ENCODE measurements around the gene XCL2.
"Not testable (repeated sequence)": the region's sequence is repeated elsewhere in the genome, so short reads cannot be mapped to it uniquely, and the experiment has no call there.

XCL2 gene

DNA sequence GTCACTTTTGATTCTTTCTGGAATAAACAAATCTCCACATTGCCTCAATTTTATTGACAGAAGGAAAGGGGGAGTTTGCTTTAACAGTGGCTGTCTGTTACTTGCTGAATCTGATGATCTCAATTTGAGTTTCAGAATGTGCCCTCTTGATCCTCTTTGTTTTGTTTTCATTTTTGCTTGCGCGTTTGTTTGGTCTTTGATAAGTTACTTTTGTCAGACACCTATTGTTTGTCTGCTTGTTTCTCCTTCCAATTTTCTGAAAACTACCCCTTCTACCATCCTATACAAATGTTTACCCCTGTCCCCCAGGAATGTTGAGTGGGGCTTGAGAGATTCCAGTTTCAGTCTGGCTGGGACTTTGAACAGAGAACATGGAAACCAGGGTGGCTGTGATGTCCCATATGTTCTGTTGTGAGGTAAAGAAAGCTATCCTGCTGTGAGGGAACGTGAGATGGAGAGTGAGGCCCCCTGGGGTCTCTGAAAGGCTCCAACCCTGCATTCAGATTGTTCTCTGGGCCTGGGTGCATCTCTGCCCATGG is 11.8 kb upstream of the XCL2 start:
- Histone ChIP-seq H3K36me3 (ENCODE audit: insufficient read depth, low read length) (no peaks in the 10 kb centered on the region), H3K27me3 (ENCODE audit: control insufficient read depth, insufficient read depth, low read length) (no peaks in the 10 kb centered on the region), H3K9me3 (replicated peaks; ENCODE audit: low read length) (no peaks in the 10 kb centered on the region), H3K4me3 (ENCODE audit: low read length) (no peak overlapping the region), H3K9ac (ENCODE audit: low read depth, low read length) (no peak overlapping the region), H3K4me1 (ENCODE audit: control insufficient read depth, insufficient read depth, low read length) (peaks cover 3% of the 10 kb centered on the region), H3K4me2 (ENCODE audit: low read length) (no peak overlapping the region)

GRCh38 chr1:168554603-168555483 is 11.0 kb upstream of the XCL2 start:
- H3K27me3 ChIP-seq (ENCODE audit: control insufficient read depth, insufficient read depth, low read length) = no peaks in the 10 kb centered on the region
- no peak overlapping the region for H3K9ac ChIP-seq (ENCODE audit: low read depth, low read length)
- H3K4me2 ChIP-seq (ENCODE audit: low read length) = no peak overlapping the region
- H3K36me3 ChIP-seq (ENCODE audit: insufficient read depth, low read length) = no peaks in the 10 kb centered on the region
- H3K9me3 ChIP-seq (replicated peaks; ENCODE audit: low read length) = no peaks in the 10 kb centered on the region
- H3K4me1 ChIP-seq (ENCODE audit: control insufficient read depth, insufficient read depth, low read length) = peaks cover 3% of the 10 kb centered on the region
- no peak overlapping the region for H3K4me3 ChIP-seq (ENCODE audit: low read length)

DNA sequence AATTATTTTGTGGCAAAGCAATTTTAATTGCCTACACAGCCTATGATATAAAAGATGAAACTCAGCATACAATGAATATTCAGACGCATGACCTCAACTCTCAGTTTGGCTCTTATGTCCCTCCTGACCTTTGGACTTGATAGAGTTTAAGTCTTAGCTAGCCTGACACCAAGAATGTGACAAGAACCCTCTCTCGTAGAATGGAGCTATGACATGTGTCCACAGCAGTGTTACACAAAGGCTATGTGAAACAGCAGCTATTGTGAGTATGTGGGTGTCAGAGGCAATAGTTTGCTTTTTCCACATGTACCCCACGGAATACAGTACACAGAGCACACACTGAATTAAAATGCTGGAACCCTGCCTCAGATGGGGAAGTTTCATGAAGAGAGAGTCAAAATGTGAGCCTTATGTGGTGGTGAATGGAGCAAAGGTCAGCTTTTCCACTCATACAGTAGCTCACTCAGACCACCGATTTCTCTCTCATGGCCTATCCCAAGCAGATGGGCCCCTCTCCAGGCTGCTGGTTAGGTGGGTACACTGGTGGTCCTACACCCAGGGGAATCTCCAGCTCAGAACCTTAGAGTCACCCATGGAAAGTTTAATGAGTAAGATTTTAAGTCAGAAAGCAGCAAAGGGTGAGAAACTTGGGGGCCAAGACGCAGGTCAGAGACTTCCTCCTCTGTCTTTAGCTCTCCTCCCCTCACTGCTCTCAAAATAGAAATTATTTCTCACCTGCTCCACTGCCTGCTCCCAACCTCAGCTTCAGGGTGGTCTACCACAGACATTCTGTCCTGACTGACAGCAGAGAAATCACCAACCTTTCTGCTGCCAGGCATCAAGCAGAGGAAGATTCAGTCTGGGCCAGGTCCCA is 10.1 kb upstream of the XCL2 start:
- H3K9me3 ChIP-seq (replicated peaks; ENCODE audit: low read length) = no peaks in the 10 kb centered on the region
- H3K4me1 ChIP-seq (ENCODE audit: control insufficient read depth, insufficient read depth, low read length) = peaks cover 3% of the 10 kb centered on the region
- no peak overlapping the region for H3K4me2 ChIP-seq (ENCODE audit: low read length)
- H3K27me3 ChIP-seq (ENCODE audit: control insufficient read depth, insufficient read depth, low read length) = no peaks in the 10 kb centered on the region
- no peak overlapping the region for H3K9ac ChIP-seq (ENCODE audit: low read depth, low read length)
- no peak overlapping the region for H3K4me3 ChIP-seq (ENCODE audit: low read length)
- no peaks in the 10 kb centered on the region for H3K36me3 ChIP-seq (ENCODE audit: insufficient read depth, low read length)

DNA sequence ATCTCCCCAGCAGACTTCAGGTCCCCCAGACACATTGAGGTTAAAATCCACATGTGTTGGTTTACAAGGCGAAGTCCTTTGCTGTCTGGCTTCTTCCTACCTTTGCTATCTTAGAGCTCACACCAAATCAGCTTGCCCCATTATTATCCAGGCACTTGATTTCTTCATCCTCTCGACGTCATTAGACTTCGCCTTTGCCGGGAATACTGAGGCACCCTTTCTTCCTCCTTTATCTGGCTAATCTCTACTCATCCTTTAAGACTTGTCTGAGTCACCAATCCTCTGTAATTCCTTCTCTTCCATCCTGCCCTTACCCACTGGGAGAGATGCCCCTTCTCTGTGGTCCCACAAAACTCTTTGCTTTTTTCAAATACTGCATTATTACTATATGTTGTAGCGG is 9.2 kb upstream of the XCL2 start:
- Histone ChIP-seq H3K36me3 (ENCODE audit: insufficient read depth, low read length) (no peaks in the 10 kb centered on the region), H3K4me1 (ENCODE audit: control insufficient read depth, insufficient read depth, low read length) (peaks cover 3% of the 10 kb centered on the region), H3K4me3 (ENCODE audit: low read length) (no peak overlapping the region), H3K4me2 (ENCODE audit: low read length) (no peak overlapping the region), H3K9me3 (replicated peaks; ENCODE audit: low read length) (no peaks in the 10 kb centered on the region), H3K27me3 (ENCODE audit: control insufficient read depth, insufficient read depth, low read length) (no peaks in the 10 kb centered on the region), H3K9ac (ENCODE audit: low read depth, low read length) (no peak overlapping the region)

DNA sequence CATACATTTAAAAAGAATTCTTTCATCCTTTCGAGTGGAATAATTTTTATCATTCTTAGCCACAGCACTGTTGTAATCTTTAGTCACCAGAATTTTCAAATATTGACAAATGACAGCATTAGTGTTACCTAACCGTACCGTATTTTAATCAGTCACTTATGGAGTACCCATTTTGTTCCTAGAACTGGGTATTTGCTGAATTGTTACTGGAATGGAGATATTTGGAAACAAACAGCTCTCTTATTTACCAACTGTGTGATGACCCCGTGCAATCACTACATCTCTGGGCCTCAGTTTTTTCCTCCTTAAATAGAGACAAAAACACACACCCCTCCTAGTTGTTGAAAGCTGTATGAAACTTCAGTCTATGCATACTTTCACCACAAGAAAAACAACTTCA is 7.9 kb upstream of the XCL2 start:
- Histone ChIP-seq H3K4me2 (ENCODE audit: low read length) (no peak overlapping the region), H3K9me3 (replicated peaks; ENCODE audit: low read length) (no peaks in the 10 kb centered on the region), H3K9ac (ENCODE audit: low read depth, low read length) (no peak overlapping the region), H3K4me3 (ENCODE audit: low read length) (no peak overlapping the region), H3K4me1 (ENCODE audit: control insufficient read depth, insufficient read depth, low read length) (no peaks in the 10 kb centered on the region), H3K36me3 (ENCODE audit: insufficient read depth, low read length) (no peaks in the 10 kb centered on the region), H3K27me3 (ENCODE audit: control insufficient read depth, insufficient read depth, low read length) (no peaks in the 10 kb centered on the region)

DNA sequence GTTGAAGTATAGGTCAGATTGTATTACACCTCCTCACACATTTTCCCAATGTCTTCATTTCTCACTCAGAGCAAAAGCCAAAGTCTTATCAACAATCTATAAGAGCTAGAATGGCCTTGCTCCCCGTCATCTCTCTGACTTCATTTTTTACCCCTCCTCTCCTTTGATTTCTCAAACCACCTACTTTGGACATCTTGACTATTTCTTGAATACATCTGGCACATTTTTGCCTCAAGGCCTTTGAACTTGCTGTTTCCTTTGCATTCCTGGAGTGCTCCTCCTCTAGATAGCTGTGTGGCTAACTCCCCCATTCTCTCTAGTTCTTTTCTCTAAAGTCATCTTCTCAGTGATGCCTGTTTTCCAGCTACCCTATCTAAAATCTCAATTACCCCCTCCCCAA is 7.2 kb upstream of the XCL2 start:
- Histone ChIP-seq H3K4me1 (ENCODE audit: control insufficient read depth, insufficient read depth, low read length) (no peaks in the 10 kb centered on the region), H3K9me3 (replicated peaks; ENCODE audit: low read length) (no peaks in the 10 kb centered on the region), H3K27me3 (ENCODE audit: control insufficient read depth, insufficient read depth, low read length) (no peaks in the 10 kb centered on the region), H3K36me3 (ENCODE audit: insufficient read depth, low read length) (no peaks in the 10 kb centered on the region), H3K9ac (ENCODE audit: low read depth, low read length) (no peak overlapping the region), H3K4me2 (ENCODE audit: low read length) (no peak overlapping the region), H3K4me3 (ENCODE audit: low read length) (no peak overlapping the region)

DNA sequence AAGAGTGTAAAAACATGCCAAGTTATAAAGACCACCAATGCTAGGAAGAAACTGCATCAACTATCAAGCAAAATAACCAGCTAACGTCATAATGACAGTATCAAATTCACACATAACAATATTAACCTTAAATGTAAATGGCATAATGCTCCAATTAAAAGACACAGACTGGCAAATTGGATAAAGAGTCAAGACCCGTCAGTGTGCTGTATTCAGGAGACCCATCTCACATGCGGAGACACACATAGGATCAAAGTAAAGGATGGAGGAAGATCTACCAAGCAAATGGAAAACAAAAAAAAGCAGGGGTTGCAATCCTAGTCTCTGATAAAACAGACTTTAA is 2.7 kb upstream of the XCL2 start:
- not testable (repeated sequence) for H3K9ac ChIP-seq (ENCODE audit: low read depth, low read length); H3K9me3 ChIP-seq (replicated peaks; ENCODE audit: low read length); H3K27me3 ChIP-seq (ENCODE audit: control insufficient read depth, insufficient read depth, low read length); H3K4me2 ChIP-seq (ENCODE audit: low read length); H3K4me3 ChIP-seq (ENCODE audit: low read length); H3K36me3 ChIP-seq (ENCODE audit: insufficient read depth, low read length); H3K4me1 ChIP-seq (ENCODE audit: control insufficient read depth, insufficient read depth, low read length)

- not testable (repeated sequence) for H3K4me2 ChIP-seq (ENCODE audit: low read length); H3K4me3 ChIP-seq (ENCODE audit: low read length); H3K9ac ChIP-seq (ENCODE audit: low read depth, low read length); H3K9me3 ChIP-seq (replicated peaks; ENCODE audit: low read length); H3K4me1 ChIP-seq (ENCODE audit: control insufficient read depth, insufficient read depth, low read length); H3K27me3 ChIP-seq (ENCODE audit: control insufficient read depth, insufficient read depth, low read length); H3K36me3 ChIP-seq (ENCODE audit: insufficient read depth, low read length)
Observed at GRCh38 chr1:168545678-168546552, 2.1 kb upstream of the XCL2 start.

DNA sequence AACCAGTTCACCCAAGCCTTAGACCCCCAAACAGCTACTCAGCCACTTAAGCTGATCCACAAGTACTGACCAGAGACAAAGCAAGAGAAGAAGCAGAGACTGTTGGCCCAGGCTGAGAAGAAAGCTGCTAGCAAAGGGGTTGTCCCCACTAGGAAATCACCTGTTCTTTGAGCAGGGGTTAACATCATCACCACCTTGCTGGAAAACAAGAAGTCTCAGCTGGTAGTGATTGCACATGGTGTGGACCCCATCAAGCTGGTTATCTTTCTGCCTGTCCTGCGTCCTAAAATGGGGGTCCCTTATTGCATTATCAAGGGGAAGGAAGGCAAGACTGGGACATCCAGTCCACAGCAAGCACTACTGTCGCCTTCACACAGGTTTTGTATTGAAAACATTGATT is 819 bp downstream of the XCL2 start:
- H3K27me3 ChIP-seq (ENCODE audit: control insufficient read depth, insufficient read depth, low read length); H3K9ac ChIP-seq (ENCODE audit: low read depth, low read length); H3K4me3 ChIP-seq (ENCODE audit: low read length); H3K4me1 ChIP-seq (ENCODE audit: control insufficient read depth, insufficient read depth, low read length); H3K36me3 ChIP-seq (ENCODE audit: insufficient read depth, low read length); H3K9me3 ChIP-seq (replicated peaks; ENCODE audit: low read length); H3K4me2 ChIP-seq (ENCODE audit: low read length): not testable (repeated sequence)

DNA sequence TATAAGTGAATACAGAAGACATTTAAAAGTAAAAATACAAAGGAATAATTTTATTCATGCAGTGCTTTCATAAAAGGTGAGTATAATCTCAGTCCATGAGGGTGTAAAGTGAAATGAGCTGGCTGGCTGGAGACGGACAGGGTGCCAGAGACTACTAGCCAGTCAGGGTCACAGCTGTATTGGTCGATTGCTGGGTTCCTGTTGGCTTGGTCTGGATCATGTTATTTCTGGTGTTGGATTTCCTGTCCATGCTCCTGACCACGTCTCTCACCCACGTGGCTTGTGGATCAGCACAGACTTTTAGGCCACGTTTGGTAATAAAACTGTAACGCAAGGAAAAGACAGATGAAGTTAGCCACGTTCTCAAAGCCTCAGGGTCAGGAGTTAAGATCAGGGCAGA is 3.0 kb downstream of the XCL2 start:
- H3K9ac ChIP-seq (ENCODE audit: low read depth, low read length); H3K4me1 ChIP-seq (ENCODE audit: control insufficient read depth, insufficient read depth, low read length); H3K4me3 ChIP-seq (ENCODE audit: low read length); H3K36me3 ChIP-seq (ENCODE audit: insufficient read depth, low read length); H3K9me3 ChIP-seq (replicated peaks; ENCODE audit: low read length); H3K4me2 ChIP-seq (ENCODE audit: low read length); H3K27me3 ChIP-seq (ENCODE audit: control insufficient read depth, insufficient read depth, low read length): not testable (repeated sequence)

DNA sequence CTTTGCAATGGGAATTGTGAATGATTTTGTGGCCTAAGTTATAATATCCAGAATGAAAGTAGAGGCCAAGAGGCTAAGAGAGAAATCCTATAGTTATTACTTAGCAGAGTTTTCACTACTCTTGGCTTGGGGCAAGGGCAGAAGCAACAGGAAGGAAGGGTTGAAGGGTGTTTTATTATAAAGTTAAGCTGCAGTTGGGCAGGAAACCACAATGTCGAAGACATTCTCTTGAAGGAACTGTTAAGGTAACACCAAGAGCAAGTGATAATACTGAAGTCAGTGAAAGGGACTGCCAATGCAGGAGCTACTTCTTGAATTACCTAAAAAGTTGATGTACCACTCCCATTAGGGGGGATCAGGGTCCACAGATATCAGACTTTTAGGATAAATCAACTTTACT is 8.3 kb downstream of the XCL2 start:
- Histone ChIP-seq H3K4me2 (ENCODE audit: low read length) (no peak overlapping the region), H3K9me3 (replicated peaks; ENCODE audit: low read length) (no peaks in the 10 kb centered on the region), H3K4me3 (ENCODE audit: low read length) (no peak overlapping the region), H3K27me3 (ENCODE audit: control insufficient read depth, insufficient read depth, low read length) (peaks cover 3% of the 10 kb centered on the region), H3K36me3 (ENCODE audit: insufficient read depth, low read length) (no peaks in the 10 kb centered on the region), H3K9ac (ENCODE audit: low read depth, low read length) (no peak overlapping the region), H3K4me1 (ENCODE audit: control insufficient read depth, insufficient read depth, low read length) (no peaks in the 10 kb centered on the region)
